WERI-Rb-1 (cell line): ENCODE data around the gene HLA-DQB2.
A peak's percentile ranks its signal among the peaks of the same experiment; 100 is the strongest.

Experiments used
- DNase-seq: peaks from one replicate; pipeline ENCODE4 v3.0.0-alpha.2; 2020
- H3K27ac ChIP-seq: fragments of 250-450 bp; sonication (Bioruptor Pico); 2 replicates; pipeline ENCODE4 v1.5.1; 2020; ENCODE audit warnings: mild to moderate bottlenecking, moderate library complexity
- H3K27me3 ChIP-seq: fragments of 250-450 bp; sonication (Bioruptor Pico); 2 replicates; pipeline ENCODE4 v1.5.1; 2021; ENCODE audit warnings: mild to moderate bottlenecking, low read depth, moderate library complexity; ENCODE audit not compliant: insufficient read depth, severe bottlenecking
- H3K36me3 ChIP-seq: fragments of 250-450 bp; sonication (Bioruptor Pico); 2 replicates; pipeline ENCODE4 v1.5.1; 2020; ENCODE audit warnings: mild to moderate bottlenecking, moderate library complexity
- H3K4me3 ChIP-seq: 2 replicates; pipeline ENCODE4 v1.5.1; 2011; ENCODE audit warnings: low read depth, mild to moderate bottlenecking, control low read depth, low read length
- H3K9me3 ChIP-seq: fragments of 250-450 bp; sonication (Bioruptor Pico); 2 replicates; pipeline ENCODE4 v1.5.1; 2021; ENCODE audit warnings: mild to moderate bottlenecking, moderate library complexity; ENCODE audit not compliant: severe bottlenecking
- TF ChIP-seq, protein P1 (sequence below): IDR thresholded peaks from 2 replicates; pipeline ENCODE4 v1.5.1; 2011; ENCODE audit warnings: low read depth, mild to moderate bottlenecking, control low read depth, inconsistent platforms, low read length

Gene HLA-DQB2

DNA sequence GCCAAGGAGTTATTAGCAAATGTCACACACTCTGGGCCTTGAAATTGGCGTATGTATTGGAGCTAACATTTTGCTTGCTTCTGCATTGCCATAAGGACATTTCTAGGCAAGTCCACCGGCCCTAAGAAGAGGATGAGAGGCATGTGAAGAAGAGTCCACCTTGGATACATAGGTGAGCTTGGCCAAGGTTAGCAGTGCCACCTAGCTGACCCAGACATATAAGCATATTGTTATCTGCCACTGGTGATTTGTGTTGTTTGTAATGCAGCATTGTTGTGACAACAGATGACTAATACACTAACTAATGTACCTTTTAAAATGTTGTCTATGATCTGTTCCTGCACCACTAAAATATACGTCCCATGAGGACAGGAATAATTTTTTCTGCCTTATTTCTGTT, 46.9 kb downstream of the HLA-DQB2 start:
- TF ChIP-seq, protein P1, sequence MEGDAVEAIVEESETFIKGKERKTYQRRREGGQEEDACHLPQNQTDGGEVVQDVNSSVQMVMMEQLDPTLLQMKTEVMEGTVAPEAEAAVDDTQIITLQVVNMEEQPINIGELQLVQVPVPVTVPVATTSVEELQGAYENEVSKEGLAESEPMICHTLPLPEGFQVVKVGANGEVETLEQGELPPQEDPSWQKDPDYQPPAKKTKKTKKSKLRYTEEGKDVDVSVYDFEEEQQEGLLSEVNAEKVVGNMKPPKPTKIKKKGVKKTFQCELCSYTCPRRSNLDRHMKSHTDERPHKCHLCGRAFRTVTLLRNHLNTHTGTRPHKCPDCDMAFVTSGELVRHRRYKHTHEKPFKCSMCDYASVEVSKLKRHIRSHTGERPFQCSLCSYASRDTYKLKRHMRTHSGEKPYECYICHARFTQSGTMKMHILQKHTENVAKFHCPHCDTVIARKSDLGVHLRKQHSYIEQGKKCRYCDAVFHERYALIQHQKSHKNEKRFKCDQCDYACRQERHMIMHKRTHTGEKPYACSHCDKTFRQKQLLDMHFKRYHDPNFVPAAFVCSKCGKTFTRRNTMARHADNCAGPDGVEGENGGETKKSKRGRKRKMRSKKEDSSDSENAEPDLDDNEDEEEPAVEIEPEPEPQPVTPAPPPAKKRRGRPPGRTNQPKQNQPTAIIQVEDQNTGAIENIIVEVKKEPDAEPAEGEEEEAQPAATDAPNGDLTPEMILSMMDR = 0 out of 2 replicates have a peak, but pooled peaks have one; percentile 21
- H3K27me3 ChIP-seq = peaks cover 76% of the 10 kb centered on the region
- H3K36me3 ChIP-seq = no peaks in the 10 kb centered on the region
- no peaks in the 10 kb centered on the region for H3K9me3 ChIP-seq
- no peak overlapping the region for H3K4me3 ChIP-seq
- DNase-seq = no peak
- H3K27ac ChIP-seq = no peak overlapping the region

DNA sequence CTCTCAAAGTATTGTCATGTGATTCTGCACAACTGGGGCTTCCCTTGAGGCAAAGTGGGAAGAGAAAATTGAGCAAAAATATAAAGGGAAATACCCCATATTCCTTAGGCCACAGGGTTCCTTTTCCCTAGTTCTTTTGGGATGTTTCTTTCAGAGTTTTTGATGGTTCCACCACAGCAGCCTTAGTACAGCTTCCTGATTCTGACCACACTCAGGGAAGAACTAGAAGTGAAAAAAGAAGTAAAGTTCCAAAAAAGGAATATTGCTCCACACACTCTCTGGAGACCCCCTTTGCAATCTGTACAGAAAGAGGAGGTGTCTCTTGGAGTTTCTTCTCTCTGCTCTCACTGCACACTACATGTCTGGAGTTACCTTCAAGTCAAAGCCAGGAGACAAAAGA, 50.1 kb downstream of the HLA-DQB2 start:
- Histone ChIP-seq H3K4me3 (no peak overlapping the region), H3K36me3 (no peaks in the 10 kb centered on the region), H3K27me3 (peaks cover 65% of the 10 kb centered on the region), H3K9me3 (no peaks in the 10 kb centered on the region), H3K27ac (no peak overlapping the region)
- no peak for DNase-seq
- TF ChIP-seq, protein P1 = no peak

- H3K27ac ChIP-seq = no peak overlapping the region
- H3K4me3 ChIP-seq = no peak overlapping the region
- TF ChIP-seq, protein P1 = no peak
- H3K36me3 ChIP-seq = no peaks in the 10 kb centered on the region
- no peak for DNase-seq
- H3K9me3 ChIP-seq = peaks cover 3% of the 10 kb centered on the region
- H3K27me3 ChIP-seq = peaks cover 38% of the 10 kb centered on the region
Measured at GRCh38 chr6:32709625-32710024, 53.7 kb downstream of the HLA-DQB2 start.
